Panc1 (cell line): ENCODE measurements around the gene SYT12.

Experiments
- POLR2AphosphoS5 ChIP-seq: IDR thresholded peaks from 2 replicates; pipeline ENCODE4 v1.6.1; 2012; ENCODE audit warnings: mild to moderate bottlenecking, low read depth, low read length, moderate library complexity
- SIN3A ChIP-seq: IDR thresholded peaks from 2 replicates; pipeline ENCODE4 v1.6.1; 2012; ENCODE audit warnings: low read depth, mild to moderate bottlenecking, low read length, moderate library complexity, borderline replicate concordance; ENCODE audit not compliant: insufficient read depth
- TCF7L2 ChIP-seq: IDR thresholded peaks from 2 replicates; pipeline ENCODE4 v1.6.1; 2011; ENCODE audit warnings: mild to moderate bottlenecking, low read depth, low read length, inconsistent platforms
- TF ChIP-seq, protein P1 (sequence below): fragments of 450-650 bp; IDR thresholded peaks from 2 replicates; pipeline ENCODE4 v1.5.1; 2017; ENCODE audit warnings: mild to moderate bottlenecking

DNA sequence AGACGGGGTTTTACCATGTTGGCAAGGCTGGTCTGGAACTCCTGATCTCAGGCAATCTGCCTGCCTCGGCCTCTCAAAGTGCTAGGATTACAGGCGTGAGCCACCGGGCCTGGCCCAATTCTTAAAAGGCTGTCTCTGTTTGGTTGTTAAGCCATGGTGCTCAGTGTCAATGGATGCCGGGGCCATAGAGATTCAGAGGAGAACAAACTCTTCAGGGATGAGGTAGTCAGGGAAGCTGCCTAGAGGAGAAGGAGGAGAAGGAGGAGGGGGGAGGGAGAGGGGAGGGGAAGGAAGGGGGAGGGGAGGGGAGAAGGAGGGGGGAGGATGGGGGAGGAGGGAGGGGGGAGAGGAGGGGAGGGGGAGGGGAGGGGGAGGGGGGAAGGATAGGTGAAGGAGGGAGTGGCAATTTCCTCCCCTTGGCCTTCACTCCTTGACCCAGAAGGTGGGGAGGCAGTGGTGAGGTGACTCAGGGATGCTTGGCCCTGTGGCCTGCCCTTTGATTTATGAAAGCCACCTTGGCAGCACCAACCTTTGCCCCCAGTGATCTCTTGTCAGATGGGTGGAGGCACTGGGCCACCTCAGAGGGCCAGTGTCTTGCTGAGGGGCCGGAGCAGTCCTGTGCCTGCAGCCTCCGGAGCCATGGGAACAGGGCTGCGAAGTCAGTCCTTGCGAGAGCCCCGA is 48.1 kb upstream of the SYT12 start, which contains the start of gene C11orf86:
- TF ChIP-seq POLR2AphosphoS5: no peak
- TF ChIP-seq, protein P1, sequence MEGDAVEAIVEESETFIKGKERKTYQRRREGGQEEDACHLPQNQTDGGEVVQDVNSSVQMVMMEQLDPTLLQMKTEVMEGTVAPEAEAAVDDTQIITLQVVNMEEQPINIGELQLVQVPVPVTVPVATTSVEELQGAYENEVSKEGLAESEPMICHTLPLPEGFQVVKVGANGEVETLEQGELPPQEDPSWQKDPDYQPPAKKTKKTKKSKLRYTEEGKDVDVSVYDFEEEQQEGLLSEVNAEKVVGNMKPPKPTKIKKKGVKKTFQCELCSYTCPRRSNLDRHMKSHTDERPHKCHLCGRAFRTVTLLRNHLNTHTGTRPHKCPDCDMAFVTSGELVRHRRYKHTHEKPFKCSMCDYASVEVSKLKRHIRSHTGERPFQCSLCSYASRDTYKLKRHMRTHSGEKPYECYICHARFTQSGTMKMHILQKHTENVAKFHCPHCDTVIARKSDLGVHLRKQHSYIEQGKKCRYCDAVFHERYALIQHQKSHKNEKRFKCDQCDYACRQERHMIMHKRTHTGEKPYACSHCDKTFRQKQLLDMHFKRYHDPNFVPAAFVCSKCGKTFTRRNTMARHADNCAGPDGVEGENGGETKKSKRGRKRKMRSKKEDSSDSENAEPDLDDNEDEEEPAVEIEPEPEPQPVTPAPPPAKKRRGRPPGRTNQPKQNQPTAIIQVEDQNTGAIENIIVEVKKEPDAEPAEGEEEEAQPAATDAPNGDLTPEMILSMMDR: no peak
- no peak for TF ChIP-seq SIN3A
- TF ChIP-seq TCF7L2: no peak
